WTC11 (cell line): ENCODE results near the gene ZNF615. TPM values are rescaled to one million over a fixed set of nuclear protein-coding genes. Genes with fewer than 3 reads are reported as not detected.

Experiments used
- ATAC-seq: fragments of 200-7000 bp; cut with Tn5 transposase; 2 replicates; pipeline ENCODE4 v1.10.0; 2021; ENCODE audit warnings: mild to moderate bottlenecking, moderate library complexity
- CTCF ChIA-PET: fragments of 300-600 bp; sonication (Branson Sonifier 250); formaldehyde crosslinking; loops from one replicate; lab custom pipeline; 2021; ENCODE audit warnings: antibody characterized with exemption; lab: Charles Lee
- POLR2A ChIA-PET: fragments of 350-600 bp; sonication (Branson Sonifier 250); formaldehyde crosslinking; loops from one replicate; lab custom pipeline; 2021; ENCODE audit warnings: antibody characterized with exemption; lab: Charles Lee
- DNase-seq: peaks from one replicate; pipeline ENCODE4 v3.0.0; 2021; ENCODE audit warnings: low spot score
- H3K27ac Mint-ChIP-seq: 2 replicates; pipeline ENCODE4 v1.8.0; 2021; ENCODE audit warnings: mixed read lengths
- H3K27me3 Mint-ChIP-seq: 2 replicates; pipeline ENCODE4 v1.8.0; 2021; ENCODE audit warnings: low read depth, mild to moderate bottlenecking, moderate library complexity, mixed read lengths
- H3K36me3 Mint-ChIP-seq: 2 replicates; pipeline ENCODE4 v1.8.0; 2021; ENCODE audit warnings: mixed read lengths
- H3K4me1 Mint-ChIP-seq: 2 replicates; pipeline ENCODE4 v1.8.0; 2022; ENCODE audit warnings: mixed read lengths
- H3K4me3 Mint-ChIP-seq: 2 replicates; pipeline ENCODE4 v1.8.0; 2021; ENCODE audit warnings: mild to moderate bottlenecking, moderate library complexity, mixed read lengths
- H3K9me3 Mint-ChIP-seq: 2 replicates; pipeline ENCODE4 v1.8.0; 2021; ENCODE audit warnings: mixed read lengths
- AR ChIP-seq: fragments of 250-450 bp; sonication (Bioruptor Pico); IDR thresholded peaks from 2 replicates; pipeline ENCODE4 v1.9.0; 2021; ENCODE audit warnings: mild to moderate bottlenecking
- ATF3 ChIP-seq: sonication (generic); formaldehyde crosslinking; conservative IDR thresholded peaks from 2 replicates; pipeline ENCODE4 v1.8.1; 2022; ENCODE audit warnings: mild to moderate bottlenecking, missing genetic modification reagents
- E2F1 ChIP-seq: sonication (generic); formaldehyde crosslinking; IDR thresholded peaks from 2 replicates; pipeline ENCODE4 v1.8.0; 2022; ENCODE audit warnings: mild to moderate bottlenecking, missing genetic modification reagents
- E2F5 ChIP-seq: sonication (generic); formaldehyde crosslinking; IDR thresholded peaks from 2 replicates; pipeline ENCODE4 v1.8.1; 2022; ENCODE audit warnings: mild to moderate bottlenecking, moderate library complexity, missing genetic modification reagents
- ETV6 ChIP-seq: sonication (generic); formaldehyde crosslinking; IDR thresholded peaks from 2 replicates; pipeline ENCODE4 v1.8.1; 2022; ENCODE audit warnings: mild to moderate bottlenecking, missing genetic modification reagents
- FOXP1 ChIP-seq: sonication (generic); formaldehyde crosslinking; IDR thresholded peaks from 2 replicates; pipeline ENCODE4 v1.8.0; 2022; ENCODE audit warnings: missing genetic modification reagents, mild to moderate bottlenecking, moderate library complexity, borderline replicate concordance
- GRHL2 ChIP-seq: fragments of 250-450 bp; sonication (Bioruptor Pico); IDR thresholded peaks from 2 replicates; pipeline ENCODE4 v1.8.0; 2022; ENCODE audit warnings: mild to moderate bottlenecking, moderate library complexity; ENCODE audit not compliant: insufficient replicate concordance, severe bottlenecking
- KAT7 ChIP-seq: sonication (generic); formaldehyde crosslinking; IDR thresholded peaks from 2 replicates; pipeline ENCODE4 v1.8.1; 2023; ENCODE audit warnings: missing genetic modification reagents, mild to moderate bottlenecking, borderline replicate concordance
- MLX ChIP-seq: sonication (generic); formaldehyde crosslinking; IDR thresholded peaks from 2 replicates; pipeline ENCODE4 v1.8.1; 2023; ENCODE audit warnings: mild to moderate bottlenecking, missing genetic modification reagents, moderate library complexity
- NR2C2 ChIP-seq: sonication (generic); formaldehyde crosslinking; IDR thresholded peaks from 2 replicates; pipeline ENCODE4 v1.8.0; 2022; ENCODE audit warnings: mild to moderate bottlenecking, missing genetic modification reagents
- PREB ChIP-seq: sonication (generic); formaldehyde crosslinking; IDR thresholded peaks from 2 replicates; pipeline ENCODE4 v1.8.1; 2022; ENCODE audit warnings: mild to moderate bottlenecking, missing genetic modification reagents, moderate library complexity, borderline replicate concordance
- SP1 ChIP-seq: sonication (generic); formaldehyde crosslinking; conservative IDR thresholded peaks from 2 replicates; pipeline ENCODE4 v1.8.1; 2022; ENCODE audit warnings: missing genetic modification reagents
- TEAD1 ChIP-seq: sonication (generic); formaldehyde crosslinking; IDR thresholded peaks from 2 replicates; pipeline ENCODE4 v1.8.0; 2022; ENCODE audit warnings: mild to moderate bottlenecking, missing genetic modification reagents
- ZMAT4 ChIP-seq: fragments of 250-450 bp; sonication (Bioruptor Pico); IDR thresholded peaks from 2 replicates; pipeline ENCODE4 v1.9.0; 2021; ENCODE audit warnings: mild to moderate bottlenecking
- ZNF219 ChIP-seq: sonication (generic); formaldehyde crosslinking; IDR thresholded peaks from 2 replicates; pipeline ENCODE4 v1.8.0; 2023; ENCODE audit warnings: missing genetic modification reagents, mild to moderate bottlenecking, borderline replicate concordance
- ZNF317 ChIP-seq: sonication (generic); formaldehyde crosslinking; IDR thresholded peaks from 2 replicates; pipeline ENCODE4 v1.8.1; 2023; ENCODE audit warnings: low read depth, mild to moderate bottlenecking, moderate library complexity, missing genetic modification reagents, borderline replicate concordance
- ZNF512 ChIP-seq: sonication (generic); formaldehyde crosslinking; IDR thresholded peaks from 2 replicates; pipeline ENCODE4 v1.8.1; 2022; ENCODE audit warnings: missing genetic modification reagents, borderline replicate concordance
- ZNF532 ChIP-seq: fragments of 250-450 bp; sonication (Bioruptor Pico); IDR thresholded peaks from 2 replicates; pipeline ENCODE4 v1.9.0; 2021; ENCODE audit warnings: mild to moderate bottlenecking, borderline replicate concordance
- total RNA-seq: library from RNA; stranded (reverse); gene quantifications from 3 replicates; pipeline ENCODE4 v1.2.3, GENCODE V29; 2021

Gene ZNF615
- total RNA-seq, 1 experiment from 2014 or later, result 11.9 TPM

GRCh38 chr19:52007451-52007805, 583 bp downstream of the ZNF615 start (continued):
- TF ChIP-seq ZNF219 (CRISPR knock-in tag) (no peak), ATF3 (CRISPR knock-in tag) (no peak), E2F1 (CRISPR knock-in tag) (no peak), PREB (CRISPR knock-in tag) (no peak), AR (CRISPR knock-in tag) (no peak), SP1 (no peak)

GRCh38 chr19:51994048-51994644, 13.9 kb downstream of the ZNF615 start:
- Mint-ChIP-seq H3K27me3 (peaks cover 6% of the 10 kb centered on the region; the same call in 1 of the 2 replicates), H3K4me3 (no peak overlapping the region), H3K27ac (no peak overlapping the region), H3K4me1 (no peaks in the 10 kb centered on the region), H3K9me3 (peaks cover 78% of the 10 kb centered on the region)
- DNase-seq, result no peak
- POLR2A ChIA-PET, result no interaction called here
- ATAC-seq, result no peak
- TF ChIP-seq ZNF512 (CRISPR knock-in tag) (no peak), ZNF532 (CRISPR knock-in tag) (no peak), MLX (CRISPR knock-in tag) (no peak), NR2C2 (CRISPR knock-in tag) (no peak), ZNF317 (no peak), KAT7 (CRISPR knock-in tag) (no peak), ETV6 (CRISPR knock-in tag) (no peak), E2F5 (no peak), ZMAT4 (CRISPR knock-in tag) (no peak), FOXP1 (no peak), GRHL2 (CRISPR knock-in tag) (no peak), TEAD1 (CRISPR knock-in tag) (no peak)
- TF ChIP-seq, all 79 proteins: peak for 0
- CTCF ChIA-PET, result no interaction called here
- peaks cover 84% of the 10 kb centered on the region for H3K36me3 Mint-ChIP-seq
